ENCODE results near the gene YEATS2.

The YEATS2 gene

DNA sequence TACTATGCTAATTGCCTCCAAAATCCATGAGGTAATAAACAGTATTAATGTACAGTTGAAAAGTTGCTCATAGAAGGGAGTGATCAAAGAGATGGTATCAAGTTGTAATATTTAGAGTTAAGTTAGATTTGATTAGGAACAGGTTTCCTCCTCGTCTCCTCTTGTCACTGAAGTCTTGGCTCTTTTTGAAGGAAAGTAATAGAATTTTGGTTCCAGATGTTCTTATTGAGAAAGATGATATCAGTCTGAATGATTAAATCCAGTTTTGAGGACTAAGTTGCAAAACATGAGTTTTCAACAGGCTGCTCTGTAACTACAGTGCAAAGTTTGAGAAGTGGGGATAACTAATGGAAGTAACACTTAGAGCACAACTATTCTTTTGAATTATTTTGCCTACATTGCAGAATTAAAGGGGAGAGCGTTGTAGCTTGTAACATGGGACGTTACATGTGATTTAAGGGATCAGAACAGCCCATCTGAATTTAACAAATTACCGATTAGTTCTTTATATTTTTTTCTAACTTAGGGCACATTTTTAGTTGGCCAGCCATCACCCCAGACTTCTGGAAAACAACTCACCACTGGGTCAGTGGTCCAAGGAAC lies 79.5 kb downstream of the YEATS2 start:
- Histone ChIP-seq H3K4me3 (ENCODE audit: low read length, poor library complexity, severe bottlenecking) (no peak overlapping the region), H3K9ac (ENCODE audit: low read depth, low read length, poor library complexity, severe bottlenecking) (no peak overlapping the region), H3K27me3 (ENCODE audit: insufficient read depth, low read length, poor library complexity, severe bottlenecking) (no peaks in the 10 kb centered on the region), H3K79me2 (ENCODE audit: insufficient read depth, low read length) (no peaks in the 10 kb centered on the region), H3K9me3 (ENCODE audit: insufficient read depth, low read depth, low read length) (no peaks in the 10 kb centered on the region), H3K4me1 (ENCODE audit: insufficient read depth, low read length, poor library complexity, severe bottlenecking) (no peaks in the 10 kb centered on the region), H3K9me2 (replicated peaks; ENCODE audit: low read depth, low read length) (no peaks in the 10 kb centered on the region), H3K36me3 (ENCODE audit: insufficient read depth, low read length) (peaks cover 90% of the 10 kb centered on the region), H3K4me2 (ENCODE audit: low read depth, low read length, poor library complexity, severe bottlenecking) (no peak overlapping the region), H3F3A (ENCODE audit: low read depth) (no peaks in the 10 kb centered on the region), H2AFZ (ENCODE audit: low read length) (no peak overlapping the region), H4K20me1 (ENCODE audit: insufficient read depth, low read length, poor library complexity, severe bottlenecking) (no peaks in the 10 kb centered on the region)
- no peak for TF ChIP-seq EZH2phosphoT487 (IDR thresholded peaks at IDR 0.05; ENCODE audit: borderline replicate concordance)
- TF ChIP-seq, protein P1, sequence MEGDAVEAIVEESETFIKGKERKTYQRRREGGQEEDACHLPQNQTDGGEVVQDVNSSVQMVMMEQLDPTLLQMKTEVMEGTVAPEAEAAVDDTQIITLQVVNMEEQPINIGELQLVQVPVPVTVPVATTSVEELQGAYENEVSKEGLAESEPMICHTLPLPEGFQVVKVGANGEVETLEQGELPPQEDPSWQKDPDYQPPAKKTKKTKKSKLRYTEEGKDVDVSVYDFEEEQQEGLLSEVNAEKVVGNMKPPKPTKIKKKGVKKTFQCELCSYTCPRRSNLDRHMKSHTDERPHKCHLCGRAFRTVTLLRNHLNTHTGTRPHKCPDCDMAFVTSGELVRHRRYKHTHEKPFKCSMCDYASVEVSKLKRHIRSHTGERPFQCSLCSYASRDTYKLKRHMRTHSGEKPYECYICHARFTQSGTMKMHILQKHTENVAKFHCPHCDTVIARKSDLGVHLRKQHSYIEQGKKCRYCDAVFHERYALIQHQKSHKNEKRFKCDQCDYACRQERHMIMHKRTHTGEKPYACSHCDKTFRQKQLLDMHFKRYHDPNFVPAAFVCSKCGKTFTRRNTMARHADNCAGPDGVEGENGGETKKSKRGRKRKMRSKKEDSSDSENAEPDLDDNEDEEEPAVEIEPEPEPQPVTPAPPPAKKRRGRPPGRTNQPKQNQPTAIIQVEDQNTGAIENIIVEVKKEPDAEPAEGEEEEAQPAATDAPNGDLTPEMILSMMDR (conservative IDR thresholded peaks at IDR 0.05; ENCODE audit: low read length), result no peak

DNA sequence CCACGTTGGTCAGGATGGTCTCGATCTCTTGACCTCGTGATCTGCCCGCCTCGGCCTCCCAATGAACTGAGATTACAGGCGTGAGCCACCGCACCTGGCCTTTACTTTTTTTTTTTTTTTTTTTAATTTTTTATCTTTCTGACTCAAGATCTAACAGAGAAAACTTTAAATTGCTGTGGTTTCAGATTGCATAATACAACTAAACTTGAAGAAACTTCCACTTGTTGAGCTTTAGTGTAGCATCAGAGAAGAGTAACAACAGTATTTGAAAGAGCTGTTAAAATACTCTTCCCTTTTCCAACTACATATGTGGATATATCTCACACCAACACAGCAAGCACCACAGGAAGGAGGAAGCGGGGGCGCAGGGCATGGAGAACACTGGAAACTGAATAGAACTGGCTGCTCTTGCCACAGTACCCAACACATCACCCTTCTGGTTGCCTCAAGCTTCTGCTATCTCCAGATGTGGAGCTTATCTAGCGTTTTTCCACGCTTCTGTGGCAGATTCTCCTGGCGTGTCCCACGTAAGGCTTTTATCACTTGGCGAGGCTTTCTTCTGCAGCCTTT lies 82.4 kb downstream of the YEATS2 start:
- Histone ChIP-seq H3K9me3 (ENCODE audit: insufficient read depth, low read depth, low read length) (no peaks in the 10 kb centered on the region), H3K4me3 (ENCODE audit: low read length, poor library complexity, severe bottlenecking) (no peak overlapping the region), H3K9ac (ENCODE audit: low read depth, low read length, poor library complexity, severe bottlenecking) (no peak overlapping the region), H3K9me2 (replicated peaks; ENCODE audit: low read depth, low read length) (no peaks in the 10 kb centered on the region), H3K79me2 (ENCODE audit: insufficient read depth, low read length) (0 out of 2 replicates have a peak, but pooled peaks cover 5% of the 10 kb centered on the region), H2AFZ (ENCODE audit: low read length) (no peak overlapping the region), H4K20me1 (ENCODE audit: insufficient read depth, low read length, poor library complexity, severe bottlenecking) (no peaks in the 10 kb centered on the region), H3F3A (ENCODE audit: low read depth) (no peaks in the 10 kb centered on the region), H3K4me2 (ENCODE audit: low read depth, low read length, poor library complexity, severe bottlenecking) (no peak overlapping the region), H3K36me3 (ENCODE audit: insufficient read depth, low read length) (peaks cover 88% of the 10 kb centered on the region; the same call in 1 of the 2 replicates), H3K4me1 (ENCODE audit: insufficient read depth, low read length, poor library complexity, severe bottlenecking) (no peaks in the 10 kb centered on the region), H3K27me3 (ENCODE audit: insufficient read depth, low read length, poor library complexity, severe bottlenecking) (no peaks in the 10 kb centered on the region)
- TF ChIP-seq EZH2phosphoT487 (IDR thresholded peaks at IDR 0.05; ENCODE audit: borderline replicate concordance), result no peak
- TF ChIP-seq, protein P1 (conservative IDR thresholded peaks at IDR 0.05; ENCODE audit: low read length), result no peak

DNA sequence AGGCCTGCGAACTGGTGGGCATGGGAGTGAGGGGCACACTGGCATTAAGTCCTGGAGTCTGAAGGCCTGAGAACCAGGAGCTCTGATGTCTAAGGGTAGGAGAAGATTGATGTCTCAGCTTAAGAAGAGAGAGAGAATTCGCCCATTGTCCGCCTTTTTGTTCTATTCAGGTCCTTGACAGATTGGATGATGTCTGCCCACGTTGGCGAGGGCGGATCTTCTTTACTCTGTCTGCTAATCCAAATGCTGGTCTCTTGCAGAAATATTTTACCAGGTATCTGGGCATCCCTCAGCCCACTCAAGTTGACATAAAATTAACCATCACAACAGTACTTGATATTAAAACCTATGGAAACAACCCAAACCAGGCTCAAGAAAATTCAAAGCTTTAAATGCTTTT lies 83.6 kb downstream of the YEATS2 start:
- no peaks in the 10 kb centered on the region for H3F3A ChIP-seq (ENCODE audit: low read depth)
- H2AFZ ChIP-seq (ENCODE audit: low read length), result no peak overlapping the region
- H3K4me3 ChIP-seq (ENCODE audit: low read length, poor library complexity, severe bottlenecking), result no peak overlapping the region
- H3K36me3 ChIP-seq (ENCODE audit: insufficient read depth, low read length), result peaks cover 83% of the 10 kb centered on the region; the same call in 1 of the 2 replicates
- H4K20me1 ChIP-seq (ENCODE audit: insufficient read depth, low read length, poor library complexity, severe bottlenecking), result no peaks in the 10 kb centered on the region
- no peaks in the 10 kb centered on the region for H3K4me1 ChIP-seq (ENCODE audit: insufficient read depth, low read length, poor library complexity, severe bottlenecking)
- no peak for TF ChIP-seq EZH2phosphoT487 (IDR thresholded peaks at IDR 0.05; ENCODE audit: borderline replicate concordance)
- TF ChIP-seq, protein P1 (conservative IDR thresholded peaks at IDR 0.05; ENCODE audit: low read length), result no peak
- H3K9ac ChIP-seq (ENCODE audit: low read depth, low read length, poor library complexity, severe bottlenecking), result no peak overlapping the region
- 0 out of 2 replicates have a peak, but pooled peaks cover 5% of the 10 kb centered on the region for H3K79me2 ChIP-seq (ENCODE audit: insufficient read depth, low read length)
- no peak overlapping the region for H3K4me2 ChIP-seq (ENCODE audit: low read depth, low read length, poor library complexity, severe bottlenecking)
- H3K9me2 ChIP-seq (replicated peaks; ENCODE audit: low read depth, low read length), result no peaks in the 10 kb centered on the region
- H3K27me3 ChIP-seq (ENCODE audit: insufficient read depth, low read length, poor library complexity, severe bottlenecking), result no peaks in the 10 kb centered on the region
- no peaks in the 10 kb centered on the region for H3K9me3 ChIP-seq (ENCODE audit: insufficient read depth, low read depth, low read length)

All from Loucy (cell line).